A549 (cell line): ENCODE data around the gene HDHD3. TPM values are rescaled to one million over a fixed set of nuclear protein-coding genes. Genes with fewer than 3 reads are reported as not detected.

Experiments
- ATAC-seq, 2 experiments: fragments of 200-7000 bp in 1 of 2; fragments of >200 bp in 1 of 2; cut with Nextera tagmentation in 1 of 2; cut with Tn5 transposase in 1 of 2; 3 replicates each; pipeline versions ENCODE4 v1.8.0 to v1.9.1; 2018 to 2020; ENCODE audit warnings: mild to moderate bottlenecking in 1 of 2, moderate library complexity in 1 of 2
- CTCF ChIA-PET: fragments of 300-600 bp; sonication (Branson Sonifier 250); formaldehyde crosslinking; extraction: SDS; loops from one replicate; lab custom pipeline; 2021; ENCODE audit warnings: antibody characterized with exemption, inconsistent platforms; lab: Yijun Ruan, JAX
- POLR2A ChIA-PET: fragments of 350-600 bp; formaldehyde crosslinking; extraction: SDS; loops from one replicate; lab custom pipeline; 2021; ENCODE audit warnings: antibody characterized with exemption, inconsistent platforms; lab: Yijun Ruan, JAX
- DNase-seq, 2 experiments: peaks; one replicate each; pipeline versions ENCODE4 v3.0.0 to v3.0.0-alpha.2; 2011 to 2016; ENCODE audit warnings: low read depth in 1 of 2, low spot score in 1 of 2
- FAIRE-seq: peaks from 2 replicates; lab custom pipeline; 2011; peaks lifted over from hg19 to GRCh38; lab: Jason Lieb, UNC
- H3K27ac ChIP-seq, 2 experiments: fragments of >200 bp; sonication (Bioruptor Twin); formaldehyde crosslinking; 3 replicates each; pipeline ENCODE4 v1.5.1; 2016 to 2017
- H3K4me1 ChIP-seq: fragments of >200 bp; sonication (Bioruptor Twin); formaldehyde crosslinking; 3 replicates; pipeline ENCODE4 v1.6.1; 2016
- H3K4me2 ChIP-seq: fragments of >200 bp; sonication (Bioruptor Twin); formaldehyde crosslinking; 3 replicates; pipeline ENCODE4 v1.6.1; 2016
- H3K4me3 ChIP-seq: fragments of >200 bp; sonication (Bioruptor Twin); formaldehyde crosslinking; 3 replicates; pipeline ENCODE4 v1.5.1; 2016
- H3K9me3 ChIP-seq: fragments of >200 bp; sonication (Bioruptor Twin); formaldehyde crosslinking; 3 replicates; pipeline ENCODE4 v1.6.1; 2016
- CBX8 ChIP-seq: fragments of 200-600 bp; sonication (generic); IDR thresholded peaks from 2 replicates; pipeline ENCODE4 v1.6.1; 2016
- CHD4 ChIP-seq: fragments of 200-600 bp; sonication (generic); IDR thresholded peaks from 2 replicates; pipeline ENCODE4 v1.6.1; 2016; ENCODE audit warnings: antibody characterized with exemption, mild to moderate bottlenecking, borderline replicate concordance
- EHMT2 ChIP-seq: fragments of 200-600 bp; sonication (generic); IDR thresholded peaks from 2 replicates; pipeline ENCODE4 v1.6.1; 2016; ENCODE audit warnings: antibody characterized with exemption, low read depth, mild to moderate bottlenecking, moderate library complexity
- ELK1 ChIP-seq: fragments of 150-350 bp; IDR thresholded peaks from 2 replicates; pipeline ENCODE4 v1.6.1; 2014; ENCODE audit warnings: low read depth, mild to moderate bottlenecking, low read length
- EP300 ChIP-seq, 2 experiments: fragments of >200 bp; sonication (Bioruptor Twin); formaldehyde crosslinking; IDR thresholded peaks; 2 replicates in 1 of 2; 3 replicates in 1 of 2; pipeline ENCODE4 v1.6.1; 2016 to 2017
- FOSB ChIP-seq: fragments of 250-450 bp; sonication (Bioruptor Pico); IDR thresholded peaks from 2 replicates; pipeline ENCODE4 v1.5.0; 2020; ENCODE audit warnings: mild to moderate bottlenecking, moderate library complexity
- FOXS1 ChIP-seq: fragments of 250-450 bp; sonication (Bioruptor Pico); IDR thresholded peaks from 2 replicates; pipeline ENCODE4 v1.5.0; 2020; ENCODE audit warnings: mild to moderate bottlenecking, moderate library complexity
- HDAC2 ChIP-seq: fragments of 200-600 bp; sonication (generic); IDR thresholded peaks from 2 replicates; pipeline ENCODE4 v1.6.1; 2016
- HEYL ChIP-seq: fragments of 250-450 bp; sonication (Bioruptor Pico); IDR thresholded peaks from 2 replicates; pipeline ENCODE4 v1.8.0; 2021; ENCODE audit warnings: mild to moderate bottlenecking, moderate library complexity
- HOXB5 ChIP-seq: fragments of 250-450 bp; sonication (Bioruptor Pico); IDR thresholded peaks from 2 replicates; pipeline ENCODE4 v1.5.0; 2020; ENCODE audit warnings: mild to moderate bottlenecking, moderate library complexity
- JUN ChIP-seq, 2 experiments: fragments of >200 bp; sonication (Bioruptor Twin); formaldehyde crosslinking; IDR thresholded peaks; 2 replicates in 1 of 2; 3 replicates in 1 of 2; pipeline ENCODE4 v1.6.1; 2016 to 2017
- KDM1A ChIP-seq: fragments of 200-600 bp; sonication (generic); IDR thresholded peaks from 2 replicates; pipeline ENCODE4 v1.6.1; 2016; ENCODE audit warnings: low read depth, mild to moderate bottlenecking
- MAFK ChIP-seq: fragments of 450-650 bp; IDR thresholded peaks from 2 replicates; pipeline ENCODE4 v1.6.1; 2014; ENCODE audit not compliant: partially characterized antibody
- MAZ ChIP-seq: fragments of 150-350 bp; IDR thresholded peaks from 2 replicates; pipeline ENCODE4 v1.6.1; 2014; ENCODE audit warnings: antibody characterized with exemption, low read depth, low read length, borderline replicate concordance
- MYC ChIP-seq: IDR thresholded peaks from 2 replicates; pipeline ENCODE4 v1.6.1; 2012; ENCODE audit warnings: mild to moderate bottlenecking, inconsistent platforms, low read length, improper control_type of control experiment, borderline replicate concordance
- POLR2AphosphoS2 ChIP-seq: conservative IDR thresholded peaks from 2 replicates; pipeline ENCODE4 v1.6.1; 2012; ENCODE audit warnings: low read length, improper control_type of control experiment, inconsistent platforms
- REST ChIP-seq: fragments of 200-600 bp; sonication (generic); IDR thresholded peaks from 2 replicates; pipeline ENCODE4 v1.6.1; 2016; ENCODE audit warnings: antibody characterized with exemption, mild to moderate bottlenecking, moderate library complexity
- RNF2 ChIP-seq: fragments of 200-600 bp; sonication (generic); IDR thresholded peaks from 2 replicates; pipeline ENCODE4 v1.6.1; 2016; ENCODE audit warnings: low read depth, mild to moderate bottlenecking, antibody characterized with exemption, moderate library complexity, borderline replicate concordance
- TFCP2L1 ChIP-seq: fragments of 250-450 bp; sonication (Bioruptor Pico); IDR thresholded peaks from 2 replicates; pipeline ENCODE4 v1.5.0; 2021; ENCODE audit warnings: mild to moderate bottlenecking
- ZFP36 ChIP-seq: fragments of 450-650 bp; IDR thresholded peaks from 2 replicates; pipeline ENCODE4 v1.6.1; 2014; ENCODE audit warnings: borderline replicate concordance; ENCODE audit not compliant: partially characterized antibody
- WGBS: methylation state at CpG from one replicate; pipeline ENCODE4 v1.1.6; 2017; ENCODE audit errors: missing lambda C conversion rate; 5-methylcytosine and 5-hydroxymethylcytosine counted together
- polyA plus RNA-seq, 4 experiments: library from polyadenylated mRNA; depleted of rRNA in 3 of 4; stranded (reverse); fragments of >200 nt; fragmentation: RNase III in 1 of 4; extraction: RNeasy Plus Mini Kit Qiagen cat#74134 plus additional on column Dnase treatment in 1 of 4; gene quantifications; 2 replicates in 3 of 4; 3 replicates in 1 of 4; pipeline ENCODE4 v1.2.3, GENCODE V29; 2011 to 2017
- TF ChIP-seq, protein P1 (sequence below): fragments of >200 bp; sonication (Bioruptor Twin); formaldehyde crosslinking; IDR thresholded peaks from 3 replicates; pipeline ENCODE4 v1.6.1; 2016

HDHD3 gene
- polyA plus RNA-seq, 2 of the 4 experiments (the other 2 are of a cell fraction) = 17.5 to 22.6 TPM

GRCh38 chr9:113352411-113352810, 24.4 kb downstream of the HDHD3 start:
- H3K4me3 ChIP-seq = no peak overlapping the region
- 46% methylated on average over 1 of the region's 1 CpG for WGBS
- ChIA-PET POLR2A (interaction anchor here (5.4 kb wide), 1 partner anchor 12 kb away, joined by 29 read pairs; the partner anchor contains the start of gene WDR31), CTCF (interaction anchor here (0.9 to 2.0 kb wide), 3 partner anchors 13 to 49 kb away, joined by 3 to 8 read pairs (median 3); partner anchors contain the start of gene WDR31)
- H3K4me2 ChIP-seq = no peak overlapping the region
- H3K4me1 ChIP-seq = peaks cover 6% of the 10 kb centered on the region; the same call in 1 of the 3 replicates
- no peak for FAIRE-seq
- DNase-seq = no peak
- no peaks in the 10 kb centered on the region for H3K9me3 ChIP-seq
- TF ChIP-seq CHD4 = no peak
- peak; percentile 56 for TF ChIP-seq MAFK
- TF ChIP-seq POLR2AphosphoS2 = no peak
- TF ChIP-seq MAZ = no peak
- TF ChIP-seq EP300 (IDR thresholded peaks at IDR 0.05) = no peak
- no peak for TF ChIP-seq FOXS1 (CRISPR knock-in tag)
- no peak for TF ChIP-seq KDM1A
- H3K27ac ChIP-seq = no peak overlapping the region
- no peak for ATAC-seq

GRCh38 chr9:113352006-113352405, 24.8 kb downstream of the HDHD3 start:
- POLR2A ChIA-PET = interaction anchor here (0.6 to 5.4 kb wide), 2 partner anchors 12 to 146 kb away, joined by 4 to 29 read pairs; partner anchors contain the start of gene WDR31
- no peak for TF ChIP-seq ELK1
- no peak for TF ChIP-seq EHMT2
- no peak for TF ChIP-seq POLR2AphosphoS2
- no peak for TF ChIP-seq ZFP36
- TF ChIP-seq HDAC2 = no peak
- TF ChIP-seq, protein P1, sequence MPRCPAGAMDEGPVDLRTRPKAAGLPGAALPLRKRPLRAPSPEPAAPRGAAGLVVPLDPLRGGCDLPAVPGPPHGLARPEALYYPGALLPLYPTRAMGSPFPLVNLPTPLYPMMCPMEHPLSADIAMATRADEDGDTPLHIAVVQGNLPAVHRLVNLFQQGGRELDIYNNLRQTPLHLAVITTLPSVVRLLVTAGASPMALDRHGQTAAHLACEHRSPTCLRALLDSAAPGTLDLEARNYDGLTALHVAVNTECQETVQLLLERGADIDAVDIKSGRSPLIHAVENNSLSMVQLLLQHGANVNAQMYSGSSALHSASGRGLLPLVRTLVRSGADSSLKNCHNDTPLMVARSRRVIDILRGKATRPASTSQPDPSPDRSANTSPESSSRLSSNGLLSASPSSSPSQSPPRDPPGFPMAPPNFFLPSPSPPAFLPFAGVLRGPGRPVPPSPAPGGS = no peak
- TF ChIP-seq KDM1A = no peak
- TF ChIP-seq JUN (IDR thresholded peaks at IDR 0.05) = no peak
- no peak for TF ChIP-seq CBX8
- TF ChIP-seq REST = no peak
- TF ChIP-seq HOXB5 = no peak
- no peak for TF ChIP-seq FOSB (CRISPR knock-in tag)
- TF ChIP-seq MYC = no peak
- TF ChIP-seq HEYL (CRISPR knock-in tag) = no peak
- no peak for TF ChIP-seq RNF2
- no peak for TF ChIP-seq TFCP2L1 (CRISPR knock-in tag)
- ATAC-seq = no peak
- CTCF ChIA-PET = interaction anchor here (0.5 to 2.0 kb wide), 2 partner anchors 12 to 161 kb away, joined by 3 to 8 read pairs; partner anchors contain the start of gene WDR31
- Histone ChIP-seq H3K4me2 (no peak overlapping the region), H3K27ac (no peak overlapping the region), H3K4me1 (peaks cover 6% of the 10 kb centered on the region; the same call in 1 of the 3 replicates), H3K9me3 (no peaks in the 10 kb centered on the region), H3K4me3 (no peak overlapping the region)
- FAIRE-seq = no peak
- no peak for DNase-seq
- 56% methylated on average over 6 of the region's 6 CpGs for WGBS
